Smooth muscle cell (in vitro differentiated cells): Measurements from ENCODE around the gene ADAM8. TPM values are rescaled to one million over a fixed set of nuclear protein-coding genes. Genes with fewer than 3 reads are reported as not detected.

Experiments used
- DNase-seq: peaks from one replicate; lab custom pipeline; 2025; ENCODE audit not compliant: unreplicated experiment; lab: John Stamatoyannopoulos, UW
- H2AFZ ChIP-seq: fragments of 200-600 bp; sonication (generic); 2 replicates; pipeline ENCODE4 v1.6.0; 2016; ENCODE audit warnings: antibody characterized with exemption, low read depth, mild to moderate bottlenecking
- H3F3A ChIP-seq: fragments of 200-600 bp; sonication (generic); 2 replicates; pipeline ENCODE4 v1.6.0; 2017; ENCODE audit warnings: antibody characterized with exemption, low read depth
- H3K27ac ChIP-seq: fragments of 200-600 bp; sonication (generic); 2 replicates; pipeline ENCODE4 v1.5.1; 2016; ENCODE audit warnings: low read depth, mild to moderate bottlenecking
- H3K27me3 ChIP-seq: fragments of 200-600 bp; sonication (generic); 2 replicates; pipeline ENCODE4 v1.6.1; 2016; ENCODE audit warnings: low read depth, mild to moderate bottlenecking
- H3K36me3 ChIP-seq: fragments of 200-600 bp; sonication (generic); 2 replicates; pipeline ENCODE4 v1.5.1; 2016; ENCODE audit warnings: low read depth
- H3K4me1 ChIP-seq: fragments of 200-600 bp; sonication (generic); 2 replicates; pipeline ENCODE4 v1.5.1; 2016; ENCODE audit warnings: low read depth
- H3K4me2 ChIP-seq: fragments of 200-600 bp; sonication (generic); 2 replicates; pipeline ENCODE4 v1.6.0; 2016; ENCODE audit warnings: mild to moderate bottlenecking
- H3K4me3 ChIP-seq: fragments of 200-600 bp; sonication (generic); 2 replicates; pipeline ENCODE4 v1.5.1; 2016; ENCODE audit warnings: mild to moderate bottlenecking
- H3K79me2 ChIP-seq: fragments of 200-600 bp; sonication (generic); 2 replicates; pipeline ENCODE4 v1.6.0; 2016; ENCODE audit warnings: low read depth, mild to moderate bottlenecking
- H3K9ac ChIP-seq: fragments of 200-600 bp; sonication (generic); 2 replicates; pipeline ENCODE4 v1.6.0; 2016; ENCODE audit warnings: low read depth
- H3K9me3 ChIP-seq: fragments of 200-600 bp; sonication (generic); replicated peaks from 2 replicates; pipeline ENCODE4 v1.5.1; 2016; ENCODE audit warnings: low read depth
- H4K20me1 ChIP-seq: fragments of 200-600 bp; sonication (generic); 2 replicates; pipeline ENCODE4 v1.6.0; 2016; ENCODE audit warnings: low read depth
- CTCF ChIP-seq: fragments of 200-600 bp; sonication (generic); IDR thresholded peaks from 2 replicates; pipeline ENCODE4 v1.5.1; 2017; ENCODE audit warnings: borderline replicate concordance, mild to moderate bottlenecking, antibody characterized with exemption; ENCODE audit not compliant: insufficient read depth, poor library complexity, severe bottlenecking
- WGBS: methylation state at CpG from one replicate; pipeline ENCODE4 v1.1.7; 2016; ENCODE audit warnings: low lambda C conversion rate; 5-methylcytosine and 5-hydroxymethylcytosine counted together
- polyA plus RNA-seq: library from polyadenylated mRNA; unstranded; fragments of >200 nt; fragmentation: Nextera tagmentation; extraction: Ambion mirVana; gene quantifications from 2 replicates; pipeline ENCODE4 v1.2.1, GENCODE V29; 2016
- total RNA-seq: library from RNA; depleted of rRNA; stranded (reverse); fragments of >200 nt; gene quantifications from 2 replicates; pipeline ENCODE4 v1.2.3, GENCODE V29; 2014

Gene ADAM8
- total and polyA plus RNA-seq, 2 experiments from 2014 or later, result 0.36 to 0.70 TPM

- H3K4me2 ChIP-seq, result no peak overlapping the region
- H3K27ac ChIP-seq, result no peak overlapping the region
- H3K27me3 ChIP-seq, result peaks cover 73% of the 10 kb centered on the region
- H3K79me2 ChIP-seq, result no peaks in the 10 kb centered on the region
- 22% methylated on average over 39 of the region's 58 CpGs for WGBS
- no peak overlapping the region for H2AFZ ChIP-seq
- H3F3A ChIP-seq, result no peaks in the 10 kb centered on the region
- H3K4me3 ChIP-seq, result no peak overlapping the region
- H3K9ac ChIP-seq, result no peak overlapping the region
- no peaks in the 10 kb centered on the region for H3K4me1 ChIP-seq
- no peaks in the 10 kb centered on the region for H3K36me3 ChIP-seq
- H3K9me3 ChIP-seq, result no peaks in the 10 kb centered on the region
- H4K20me1 ChIP-seq, result no peaks in the 10 kb centered on the region
- TF ChIP-seq CTCF, result no peak
- DNase-seq, result no peak
These were observed 47.2 kb downstream of the ADAM8 start for GRCh38 chr10:133229265-133230043.

- Histone ChIP-seq H2AFZ (no peak overlapping the region), H3F3A (no peaks in the 10 kb centered on the region), H3K4me2 (no peak overlapping the region), H3K36me3 (no peaks in the 10 kb centered on the region), H3K27me3 (peaks cover 51% of the 10 kb centered on the region), H3K4me1 (no peaks in the 10 kb centered on the region), H3K27ac (no peak overlapping the region), H3K9ac (no peak overlapping the region), H3K9me3 (no peaks in the 10 kb centered on the region), H3K79me2 (no peaks in the 10 kb centered on the region), H4K20me1 (no peaks in the 10 kb centered on the region), H3K4me3 (no peak overlapping the region)
- 87% methylated on average over 15 of the region's 21 CpGs for WGBS
- TF ChIP-seq CTCF, result no peak
- no peak for DNase-seq
These were observed 49.4 kb downstream of the ADAM8 start for GRCh38 chr10:133227256-133227655.

- WGBS, result 82% methylated on average over 30 of the region's 30 CpGs
- Histone ChIP-seq H4K20me1 (no peaks in the 10 kb centered on the region), H3K4me2 (no peak overlapping the region), H3K4me3 (no peak overlapping the region), H3K9ac (no peak overlapping the region), H3K27me3 (peaks cover 42% of the 10 kb centered on the region), H3K4me1 (no peaks in the 10 kb centered on the region), H3F3A (no peaks in the 10 kb centered on the region), H3K79me2 (no peaks in the 10 kb centered on the region), H2AFZ (no peak overlapping the region), H3K36me3 (no peaks in the 10 kb centered on the region), H3K27ac (no peak overlapping the region), H3K9me3 (no peaks in the 10 kb centered on the region)
- DNase-seq, result no peak
- no peak for TF ChIP-seq CTCF
These were observed 50.3 kb downstream of the ADAM8 start for GRCh38 chr10:133226251-133226808.
